Measurements from ENCODE around the gene ITFG1. TPM values are rescaled to one million over a fixed set of nuclear protein-coding genes. Genes with fewer than 3 reads are reported as not detected.

Gene ITFG1
- total RNA-seq, 4 donors from 2014 or later: 31.7 to 66.0 (median 38.1) TPM

- TF ChIP-seq, protein P1, sequence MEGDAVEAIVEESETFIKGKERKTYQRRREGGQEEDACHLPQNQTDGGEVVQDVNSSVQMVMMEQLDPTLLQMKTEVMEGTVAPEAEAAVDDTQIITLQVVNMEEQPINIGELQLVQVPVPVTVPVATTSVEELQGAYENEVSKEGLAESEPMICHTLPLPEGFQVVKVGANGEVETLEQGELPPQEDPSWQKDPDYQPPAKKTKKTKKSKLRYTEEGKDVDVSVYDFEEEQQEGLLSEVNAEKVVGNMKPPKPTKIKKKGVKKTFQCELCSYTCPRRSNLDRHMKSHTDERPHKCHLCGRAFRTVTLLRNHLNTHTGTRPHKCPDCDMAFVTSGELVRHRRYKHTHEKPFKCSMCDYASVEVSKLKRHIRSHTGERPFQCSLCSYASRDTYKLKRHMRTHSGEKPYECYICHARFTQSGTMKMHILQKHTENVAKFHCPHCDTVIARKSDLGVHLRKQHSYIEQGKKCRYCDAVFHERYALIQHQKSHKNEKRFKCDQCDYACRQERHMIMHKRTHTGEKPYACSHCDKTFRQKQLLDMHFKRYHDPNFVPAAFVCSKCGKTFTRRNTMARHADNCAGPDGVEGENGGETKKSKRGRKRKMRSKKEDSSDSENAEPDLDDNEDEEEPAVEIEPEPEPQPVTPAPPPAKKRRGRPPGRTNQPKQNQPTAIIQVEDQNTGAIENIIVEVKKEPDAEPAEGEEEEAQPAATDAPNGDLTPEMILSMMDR (IDR thresholded peaks at IDR 0.05): no peak
- no peak for TF ChIP-seq POLR2A (IDR thresholded peaks at IDR 0.05)
- 92 to 93% methylated on average over 3 of the region's 3 CpGs for WGBS, 2 donors
Observed at GRCh38 chr16:47110939-47111338, 349.9 kb downstream of the ITFG1 start.

GRCh38 chr16:47109361-47109760 is 351.5 kb downstream of the ITFG1 start:
- TF ChIP-seq, protein P1 (IDR thresholded peaks at IDR 0.05): no peak
- no peak for TF ChIP-seq POLR2A (IDR thresholded peaks at IDR 0.05)
- WGBS, 2 donors: 75 to 79% methylated on average over 5 of the region's 5 CpGs
- intact Hi-C loops (cut with DNase I; ENCODE audit: low total_unique reads): no loop called here
- H3K4me3 ChIP-seq (ENCODE audit: low read depth, poor library complexity, severe bottlenecking): no peak overlapping the region
- DNase-seq (ENCODE audit: low spot score in 2 of 2): no peak

More at GRCh38 chr16:47110939-47111338, 349.9 kb downstream of the ITFG1 start:
- intact Hi-C loops (cut with DNase I; ENCODE audit: low total_unique reads): no loop called here
- no peak overlapping the region for H3K4me3 ChIP-seq (ENCODE audit: low read depth, poor library complexity, severe bottlenecking)
- DNase-seq (ENCODE audit: low spot score in 2 of 2): no peak

Other genes starting within 250 kb of the ITFG1 start
- 10 to 100 TPM; 19.8 to 29.6 (median 25.2) TPM for gene PHKB, start 268 bp upstream of the ITFG1 start, total RNA-seq

All from lower leg skin (tissue), 4 donors.